Neural cell (in vitro differentiated cells): ENCODE results near the gene TMEFF2.

Source experiments
- POLR2AphosphoS5 ChIP-seq: IDR thresholded peaks from 2 replicates; pipeline ENCODE4 v1.6.1; 2012
- TF ChIP-seq, protein P1 (sequence below): fragments of 450-650 bp; IDR thresholded peaks from 2 replicates; pipeline ENCODE4 v1.5.1; 2014; ENCODE audit warnings: antibody characterized with exemption, mild to moderate bottlenecking, moderate library complexity; ENCODE audit not compliant: poor library complexity, severe bottlenecking

GRCh38 chr2:192016265-192016664 is 178.5 kb downstream of the TMEFF2 start:
- TF ChIP-seq, protein P1, sequence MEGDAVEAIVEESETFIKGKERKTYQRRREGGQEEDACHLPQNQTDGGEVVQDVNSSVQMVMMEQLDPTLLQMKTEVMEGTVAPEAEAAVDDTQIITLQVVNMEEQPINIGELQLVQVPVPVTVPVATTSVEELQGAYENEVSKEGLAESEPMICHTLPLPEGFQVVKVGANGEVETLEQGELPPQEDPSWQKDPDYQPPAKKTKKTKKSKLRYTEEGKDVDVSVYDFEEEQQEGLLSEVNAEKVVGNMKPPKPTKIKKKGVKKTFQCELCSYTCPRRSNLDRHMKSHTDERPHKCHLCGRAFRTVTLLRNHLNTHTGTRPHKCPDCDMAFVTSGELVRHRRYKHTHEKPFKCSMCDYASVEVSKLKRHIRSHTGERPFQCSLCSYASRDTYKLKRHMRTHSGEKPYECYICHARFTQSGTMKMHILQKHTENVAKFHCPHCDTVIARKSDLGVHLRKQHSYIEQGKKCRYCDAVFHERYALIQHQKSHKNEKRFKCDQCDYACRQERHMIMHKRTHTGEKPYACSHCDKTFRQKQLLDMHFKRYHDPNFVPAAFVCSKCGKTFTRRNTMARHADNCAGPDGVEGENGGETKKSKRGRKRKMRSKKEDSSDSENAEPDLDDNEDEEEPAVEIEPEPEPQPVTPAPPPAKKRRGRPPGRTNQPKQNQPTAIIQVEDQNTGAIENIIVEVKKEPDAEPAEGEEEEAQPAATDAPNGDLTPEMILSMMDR, result no peak
- no peak for TF ChIP-seq POLR2AphosphoS5
